ENCODE data around the gene TPGS1. TPM values are rescaled to one million over a fixed set of nuclear protein-coding genes. Genes with fewer than 3 reads are reported as not detected.

TPGS1 gene
- total RNA-seq, 8 experiments from 2014 or later, result 5.2 to 15.1 (median 8.2) TPM

DNA sequence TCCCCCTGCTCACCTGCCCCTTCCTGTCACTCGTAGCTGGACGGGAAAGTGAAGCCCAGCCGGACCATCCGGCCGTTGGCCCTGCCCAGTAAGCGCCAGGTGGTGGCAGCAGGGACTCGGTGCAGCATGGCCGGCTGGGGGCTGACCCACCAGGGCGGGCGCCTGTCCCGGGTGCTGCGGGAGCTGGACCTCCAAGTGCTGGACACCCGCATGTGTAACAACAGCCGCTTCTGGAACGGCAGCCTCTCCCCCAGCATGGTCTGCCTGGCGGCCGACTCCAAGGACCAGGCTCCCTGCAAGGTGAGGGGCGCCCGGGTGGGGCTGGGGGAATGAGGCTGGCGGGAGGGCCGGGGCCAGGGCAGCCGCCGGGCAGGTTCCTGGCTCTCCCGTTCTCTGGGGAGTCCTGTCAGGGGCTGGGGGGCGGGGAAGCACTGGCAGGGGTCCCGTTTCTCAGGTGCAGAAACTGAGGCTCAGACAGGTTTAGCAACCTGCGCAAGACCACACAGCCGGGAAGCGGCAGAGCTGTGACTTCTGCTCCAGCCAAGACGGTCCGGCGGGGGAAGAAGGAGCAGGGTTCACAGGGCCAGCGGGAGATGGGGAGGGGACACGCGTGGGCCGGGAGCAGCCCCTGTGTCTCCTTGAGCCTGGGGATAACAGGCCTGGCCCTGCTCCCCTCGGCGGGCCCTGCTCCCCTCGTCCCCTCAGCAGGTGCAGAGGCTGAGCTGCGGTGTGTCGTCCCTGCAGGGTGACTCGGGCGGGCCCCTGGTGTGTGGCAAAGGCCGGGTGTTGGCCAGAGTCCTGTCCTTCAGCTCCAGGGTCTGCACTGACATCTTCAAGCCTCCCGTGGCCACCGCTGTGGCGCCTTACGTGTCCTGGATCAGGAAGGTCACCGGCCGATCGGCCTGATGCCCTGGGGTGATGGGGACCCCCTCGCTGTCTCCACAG, 41.9 kb downstream of the TPGS1 start:
- H3K27ac ChIP-seq, result no peak overlapping the region
- H3K4me3 ChIP-seq, result no peak overlapping the region
- H3K4me1 ChIP-seq (replicated peaks in 1 of 2), result peaks cover 0 to 4% of the 10 kb centered on the region in 2 donors
- peak in 2 of 8 experiments; percentile 8 for ATAC-seq (replicated peaks in 6 of 8)
- WGBS, 10 experiments, result no CpG with 5 or more reads among the region's 52 CpGs
- in situ Hi-C loops (cut with MboI; ENCODE audit: low pct_unique_long_range_greater_than_20kb in 2 of 9, low sequenced_read_pairs in 9 of 9, unreplicated experiment in 9 of 9), result no loop called here

DNA sequence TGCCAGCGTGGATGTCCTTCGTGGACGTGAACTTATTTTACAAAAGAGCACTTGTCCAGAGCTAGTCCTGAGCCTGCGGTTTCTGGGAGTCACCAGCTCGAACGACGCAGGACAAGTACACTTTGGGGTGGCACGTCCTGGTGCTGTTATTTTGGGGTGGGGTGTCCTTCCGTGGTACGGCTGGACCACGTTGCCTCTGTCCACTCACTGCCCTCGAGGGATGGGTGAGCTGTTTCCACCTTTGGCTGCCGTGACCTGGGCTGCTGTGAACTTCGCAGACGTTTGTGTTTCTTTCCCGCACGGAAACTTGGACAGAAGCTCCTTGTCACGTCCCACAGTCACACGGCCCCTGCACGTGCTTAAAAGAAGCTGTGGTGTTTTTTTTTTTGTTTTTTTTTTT, 47.5 kb downstream of the TPGS1 start:
- H3K27ac ChIP-seq, result no peak overlapping the region
- in situ Hi-C loops (cut with MboI; ENCODE audit: low pct_unique_long_range_greater_than_20kb in 2 of 9, low sequenced_read_pairs in 9 of 9, unreplicated experiment in 9 of 9), result no loop called here
- H3K4me1 ChIP-seq (replicated peaks in 1 of 2), result peaks cover 4 to 11% of the 10 kb centered on the region in 2 donors
- no peak overlapping the region for H3K4me3 ChIP-seq
- 64 to 100% (median 81%) methylated on average over 1 to 19 of the region's 20 CpGs; no CpG with 5 or more reads in 1 of the 10 experiments for WGBS, 10 experiments
- no peak for ATAC-seq (replicated peaks in 6 of 8)

DNA sequence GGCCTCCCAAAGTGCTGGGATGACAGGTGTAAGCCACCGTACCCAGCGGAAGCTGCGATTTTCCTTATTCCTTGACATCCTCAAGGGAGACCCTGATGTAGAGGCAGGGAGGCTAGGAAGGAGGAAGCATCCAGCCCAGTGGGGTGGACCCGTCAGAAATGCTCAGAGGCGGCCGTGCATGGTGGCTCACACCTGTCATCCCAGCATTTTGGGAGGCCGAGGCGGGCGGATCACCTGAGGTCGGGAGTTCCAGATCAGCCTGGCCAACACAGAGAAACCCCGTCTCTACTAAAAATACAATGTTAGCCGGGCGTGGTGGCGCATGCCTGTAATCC, 48.1 kb downstream of the TPGS1 start:
- 96 to 100% (median 100%) methylated on average over 1 to 4 of the region's 14 CpGs; no CpG with 5 or more reads in 7 of the 10 experiments for WGBS, 10 experiments
- in situ Hi-C loops (cut with MboI; ENCODE audit: low pct_unique_long_range_greater_than_20kb in 2 of 9, low sequenced_read_pairs in 9 of 9, unreplicated experiment in 9 of 9), result no loop called here
- ATAC-seq (replicated peaks in 6 of 8), result no peak
- H3K27ac ChIP-seq, result no peak overlapping the region
- H3K4me1 ChIP-seq (replicated peaks in 1 of 2), result peaks cover 4 to 11% of the 10 kb centered on the region in 2 donors
- H3K4me3 ChIP-seq, result no peak overlapping the region

DNA sequence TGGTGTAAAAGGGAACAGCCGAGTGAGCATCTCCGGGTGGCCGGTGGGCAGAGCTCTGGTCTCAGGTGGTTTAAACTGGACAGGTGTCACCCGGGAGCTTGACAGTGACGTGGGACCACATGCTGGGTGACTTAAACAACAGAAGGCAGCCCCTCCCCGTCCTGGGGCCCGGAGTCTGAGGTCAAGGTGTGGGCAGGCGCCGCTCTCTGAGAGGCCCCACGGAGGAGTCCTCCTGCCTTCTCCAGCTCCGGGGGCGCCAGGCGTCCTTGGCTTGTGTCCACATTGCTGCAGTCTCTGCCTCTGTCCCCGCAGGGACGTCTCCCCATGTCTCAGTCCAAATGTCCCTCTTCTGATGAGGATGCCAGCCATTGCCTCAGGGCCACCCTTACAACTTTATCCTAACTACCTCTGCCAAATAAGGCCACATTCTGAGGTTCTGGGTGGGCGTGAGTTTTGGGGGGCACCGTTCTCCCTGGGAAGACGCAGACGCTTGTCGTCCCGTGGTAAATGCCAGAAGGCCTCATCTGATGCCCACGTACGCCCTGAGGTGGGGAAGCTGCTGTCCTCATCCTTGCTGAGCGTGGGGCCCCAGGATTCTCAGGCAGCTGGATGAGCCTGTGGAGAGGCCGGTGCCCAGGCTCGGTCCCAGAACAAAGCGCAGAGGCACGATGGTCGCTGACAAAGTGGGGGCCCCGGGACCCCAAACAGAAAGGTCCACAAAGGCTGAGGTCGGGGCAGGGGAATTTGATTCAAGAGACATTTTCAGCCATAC, 49.5 kb downstream of the TPGS1 start:
- H3K27ac ChIP-seq, result no peak overlapping the region

DNA sequence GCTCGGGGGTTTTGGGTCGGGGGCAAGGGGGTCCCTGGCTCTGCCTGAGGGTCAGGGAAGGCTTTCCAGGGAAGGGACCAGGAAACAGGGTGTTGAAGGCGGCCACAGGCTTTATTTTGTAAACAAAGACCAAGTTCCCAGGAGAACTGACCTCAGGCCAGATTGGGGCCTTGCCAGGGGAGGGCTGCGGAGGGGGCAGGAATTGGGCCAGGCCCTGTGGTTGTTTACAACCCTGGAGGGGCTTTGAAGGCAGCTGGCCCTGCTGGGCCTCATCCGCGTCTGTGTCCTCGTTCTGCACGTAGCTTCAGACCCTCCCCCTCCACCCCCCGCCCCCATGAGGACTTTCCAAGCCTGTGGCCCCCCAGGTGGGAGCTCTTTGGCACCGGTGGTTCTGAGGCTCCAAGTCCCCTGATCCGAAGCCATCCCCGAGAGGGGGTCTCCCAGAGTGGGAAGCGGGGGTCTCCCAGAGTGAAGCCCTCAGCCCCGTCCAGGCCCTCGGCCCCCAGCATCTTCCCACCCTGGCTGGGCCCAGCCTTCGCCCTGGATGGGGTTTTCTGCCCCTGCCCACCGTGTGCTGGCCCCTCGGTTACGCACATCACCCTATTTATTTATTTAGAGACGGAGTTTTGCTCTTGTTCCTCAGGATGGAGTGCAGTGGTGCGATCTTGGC, 51.6 kb downstream of the TPGS1 start:
- ATAC-seq (replicated peaks in 6 of 8), result peak in 6 of 8 experiments; percentile 10 to 46 (median 24)
- in situ Hi-C loops (cut with MboI; ENCODE audit: low pct_unique_long_range_greater_than_20kb in 2 of 9, low sequenced_read_pairs in 9 of 9, unreplicated experiment in 9 of 9), result no loop called here
- WGBS, 10 experiments, result 73% methylated on average over 5 of the region's 21 CpGs; no CpG with 5 or more reads in 9 of the 10 experiments

More for the DNA sequence above, 49.5 kb downstream of the TPGS1 start:
- in situ Hi-C loops (cut with MboI; ENCODE audit: low pct_unique_long_range_greater_than_20kb in 2 of 9, low sequenced_read_pairs in 9 of 9, unreplicated experiment in 9 of 9), result no loop called here
- Histone ChIP-seq H3K4me1 (replicated peaks in 1 of 2) (peaks cover 4 to 7% of the 10 kb centered on the region in 2 donors), H3K4me3 (no peak overlapping the region)
- 70 to 100% (median 88%) methylated on average over 1 to 16 of the region's 31 CpGs; no CpG with 5 or more reads in 2 of the 10 experiments for WGBS, 10 experiments
- ATAC-seq (replicated peaks in 6 of 8), result peak in 4 of 8 experiments; percentile 9 to 16 (median 12)

DNA sequence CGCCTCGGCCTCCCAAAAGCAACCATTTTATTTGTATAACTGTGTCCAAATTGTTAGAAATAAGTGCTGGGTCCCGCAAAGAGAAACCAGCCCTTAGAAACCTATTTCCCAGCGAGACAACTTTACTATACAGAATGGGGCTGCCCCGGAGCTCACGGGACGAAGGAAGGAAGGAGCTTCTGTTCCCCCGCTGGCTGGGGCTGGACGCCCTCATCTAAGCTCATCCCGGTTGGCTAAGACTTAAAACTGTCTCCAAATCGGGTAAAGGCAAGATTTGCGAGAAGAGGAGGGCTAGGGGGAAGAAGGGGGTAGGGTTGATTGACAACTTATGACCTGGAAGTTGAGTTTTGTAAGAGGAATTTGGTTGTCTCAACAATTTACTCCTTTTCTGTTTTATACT, 52.8 kb downstream of the TPGS1 start:
- H3K27ac ChIP-seq, result no peak overlapping the region
- peaks cover 4 to 7% of the 10 kb centered on the region in 2 donors for H3K4me1 ChIP-seq (replicated peaks in 1 of 2)
- WGBS, 10 experiments, result 53 to 95% (median 80%) methylated on average over 2 to 5 of the region's 12 CpGs; no CpG with 5 or more reads in 5 of the 10 experiments
- in situ Hi-C loops (cut with MboI; ENCODE audit: low pct_unique_long_range_greater_than_20kb in 2 of 9, low sequenced_read_pairs in 9 of 9, unreplicated experiment in 9 of 9), result no loop called here
- no peak for ATAC-seq (replicated peaks in 6 of 8)
- H3K4me3 ChIP-seq, result no peak overlapping the region

More for the DNA sequence above, 51.6 kb downstream of the TPGS1 start:
- Histone ChIP-seq H3K4me3 (no peak overlapping the region), H3K27ac (no peak overlapping the region), H3K4me1 (replicated peaks in 1 of 2) (peaks cover 4 to 7% of the 10 kb centered on the region in 2 donors)

DNA sequence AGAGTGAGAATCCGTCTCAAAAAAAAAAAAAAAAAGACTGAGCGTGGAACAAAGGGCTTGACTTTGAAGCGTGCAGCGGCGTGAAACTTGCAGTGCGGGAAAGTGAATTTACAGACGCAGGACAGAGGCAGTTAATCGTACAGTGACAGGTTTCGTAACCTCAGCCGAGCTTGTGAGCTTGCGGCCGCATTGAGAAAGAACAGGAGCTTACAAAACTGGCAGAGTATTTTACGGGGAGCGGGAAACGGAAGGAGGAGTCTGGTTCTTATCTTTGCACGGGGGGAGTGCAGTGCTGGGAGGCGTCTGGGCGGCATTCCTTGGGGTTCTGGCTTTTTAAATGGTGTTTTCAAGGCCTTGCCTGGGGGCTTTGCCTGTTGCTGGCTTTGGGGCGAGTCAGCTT, 59.1 kb downstream of the TPGS1 start:
- H3K4me3 ChIP-seq, result no peak overlapping the region
- peak in 1 of 8 experiments; percentile 52 for ATAC-seq (replicated peaks in 6 of 8)
- H3K27ac ChIP-seq, result no peak overlapping the region
- H3K4me1 ChIP-seq (replicated peaks in 1 of 2), result peaks cover 0 to 1% of the 10 kb centered on the region in 2 donors
- in situ Hi-C loops (cut with MboI; ENCODE audit: low pct_unique_long_range_greater_than_20kb in 2 of 9, low sequenced_read_pairs in 9 of 9, unreplicated experiment in 9 of 9), result no loop called here
- WGBS, 10 experiments, result 39 to 90% (median 81%) methylated on average over 4 to 18 of the region's 19 CpGs; no CpG with 5 or more reads in 5 of the 10 experiments

DNA sequence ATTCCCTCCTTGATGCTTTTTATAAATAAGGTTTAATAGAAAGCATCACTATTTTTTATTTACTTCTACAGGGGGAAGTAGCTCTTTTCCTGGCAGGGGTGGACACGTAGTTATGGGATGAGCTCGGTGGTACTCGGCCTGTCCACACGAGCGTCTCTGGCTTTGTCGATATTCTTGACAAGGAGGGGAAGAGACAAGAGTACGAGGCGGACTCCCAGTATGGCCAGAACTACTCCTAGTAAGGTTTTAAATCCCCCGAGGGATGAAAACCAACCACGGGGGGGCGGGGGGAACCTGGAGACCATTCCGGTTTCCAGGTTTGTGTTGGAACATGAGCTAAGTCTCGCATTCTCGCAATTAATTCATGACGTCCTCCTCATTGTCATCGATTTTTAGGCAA, 59.5 kb downstream of the TPGS1 start:
- ATAC-seq (replicated peaks in 6 of 8), result no peak
- 50 to 100% (median 87%) methylated on average over 1 to 13 of the region's 16 CpGs; no CpG with 5 or more reads in 6 of the 10 experiments for WGBS, 10 experiments
- Histone ChIP-seq H3K4me1 (replicated peaks in 1 of 2) (peaks cover 0 to 4% of the 10 kb centered on the region in 2 donors), H3K4me3 (no peak overlapping the region), H3K27ac (no peak overlapping the region)
- in situ Hi-C loops (cut with MboI; ENCODE audit: low pct_unique_long_range_greater_than_20kb in 2 of 9, low sequenced_read_pairs in 9 of 9, unreplicated experiment in 9 of 9), result no loop called here

DNA sequence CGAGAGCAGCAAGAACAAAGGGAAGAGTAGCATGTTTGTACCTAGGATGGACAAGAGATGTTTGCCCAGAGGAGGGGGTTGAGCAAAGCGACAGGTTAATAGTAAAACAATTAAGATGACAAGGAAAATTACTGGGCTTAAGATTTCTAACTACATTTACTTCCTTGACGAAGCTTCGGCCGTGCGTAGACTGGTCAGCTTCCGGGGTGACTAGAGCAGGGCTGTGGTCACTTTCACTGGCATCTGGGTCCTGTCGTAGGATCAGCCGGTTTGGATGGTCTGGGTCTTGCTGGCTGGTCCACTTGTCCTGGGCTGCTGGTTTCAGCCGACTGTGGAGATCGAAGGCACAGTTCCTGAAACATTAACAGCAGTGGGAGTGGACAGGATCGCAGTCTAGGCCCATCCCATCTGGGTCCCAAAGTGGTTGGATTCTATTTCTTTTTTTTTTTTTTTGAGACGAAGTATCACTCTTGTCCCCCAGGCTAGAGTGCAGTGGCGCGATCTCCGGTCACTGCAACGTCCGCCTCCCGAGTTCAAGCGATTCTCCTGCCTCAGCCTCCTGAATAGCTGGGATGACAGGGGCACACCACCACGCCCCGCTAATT, 60.1 kb downstream of the TPGS1 start:
- Histone ChIP-seq H3K4me3 (no peak overlapping the region), H3K4me1 (replicated peaks in 1 of 2) (peaks cover 0 to 4% of the 10 kb centered on the region in 2 donors), H3K27ac (no peak overlapping the region)
- in situ Hi-C loops (cut with MboI; ENCODE audit: low pct_unique_long_range_greater_than_20kb in 2 of 9, low sequenced_read_pairs in 9 of 9, unreplicated experiment in 9 of 9), result no loop called here
- ATAC-seq (replicated peaks in 6 of 8), result no peak
- WGBS, 10 experiments, result 57 to 100% (median 90%) methylated on average over 1 to 10 of the region's 22 CpGs; no CpG with 5 or more reads in 2 of the 10 experiments

Other genes with a start within 250 kb of the TPGS1 start
- gene PLPP2, start 216.1 kb upstream of the TPGS1 start, total RNA-seq, result 1 to 10 TPM; 1.0 to 6.2 (median 2.6) TPM
- 10 to 100 TPM in 6 of 8 experiments, 1 to 10 TPM in 2; 6.1 to 25.0 (median 15.8) TPM for gene MIER2, start 162.7 kb upstream of the TPGS1 start, total RNA-seq
- 1 to 10 TPM in 6 of 8 experiments, under 1 TPM in 2; 0.15 to 6.4 (median 4.5) TPM for gene C2CD4C, start 98.3 kb upstream of the TPGS1 start, total RNA-seq
- gene SHC2, start 46.5 kb upstream of the TPGS1 start, total RNA-seq, result 10 to 100 TPM in 7 of 8 experiments, 1 to 10 TPM in 1; 4.6 to 57.6 (median 33.0) TPM
- gene MADCAM1, start 11.0 kb upstream of the TPGS1 start, total RNA-seq, result 1 to 10 TPM in 1 of 8 experiments, under 1 TPM in 7; 0.27 to 1.3 (median 0.57) TPM
- 100 to 1,000 TPM in 1 of 8 experiments, 10 to 100 TPM in 7; 40.0 to 116 (median 71.6) TPM for gene CDC34, start 24.3 kb downstream of the TPGS1 start, total RNA-seq
- under 1 TPM in 5 of 8 experiments, not detected in 3; 0.29 to 0.50 (median 0.33) TPM for gene GZMM, start 36.6 kb downstream of the TPGS1 start, total RNA-seq
- gene BSG, start 65.1 kb downstream of the TPGS1 start, total RNA-seq, result 1,000 to 10,000 TPM in 1 of 8 experiments, 100 to 1,000 TPM in 7; 219 to 1,638 (median 407) TPM
- gene HCN2, start 82.4 kb downstream of the TPGS1 start, total RNA-seq, result 1 to 10 TPM in 5 of 8 experiments, under 1 TPM in 3; 0.31 to 8.1 (median 1.9) TPM
- gene POLRMT, start 126.0 kb downstream of the TPGS1 start, total RNA-seq, result 10 to 100 TPM; 18.3 to 56.9 (median 33.5) TPM
- gene FGF22, start 132.4 kb downstream of the TPGS1 start, total RNA-seq, result 1 to 10 TPM in 2 of 8 experiments, under 1 TPM in 6; 0.11 to 2.3 (median 0.51) TPM
- gene RNF126, start 155.7 kb downstream of the TPGS1 start, total RNA-seq, result 10 to 100 TPM in 7 of 8 experiments, 1 to 10 TPM in 1; 9.3 to 54.5 (median 22.7) TPM
- 10 to 100 TPM in 3 of 8 experiments, 1 to 10 TPM in 5; 5.6 to 36.8 (median 8.6) TPM for gene FSTL3, start 168.9 kb downstream of the TPGS1 start, total RNA-seq
- under 1 TPM in 4 of 8 experiments, not detected in 4; 0.11 to 0.90 (median 0.47) TPM for gene PRSS57, start 188.0 kb downstream of the TPGS1 start, total RNA-seq
- 100 to 1,000 TPM in 2 of 8 experiments, 10 to 100 TPM in 5, 1 to 10 TPM in 1; 6.0 to 116 (median 70.4) TPM for gene PALM, start 201.4 kb downstream of the TPGS1 start, total RNA-seq
- under 1 TPM; 0.13 to 0.61 (median 0.28) TPM for gene MISP, start 243.6 kb downstream of the TPGS1 start, total RNA-seq